Transverse colon (tissue), 4 donors: Measurements from ENCODE around the gene ZNF778.

Experiments used
- CTCF ChIP-seq, 5 experiments: fragments of 200-600 bp in 3 of 5; fragments of 450-650 bp in 2 of 5; sonication (generic) in 3 of 5; IDR thresholded peaks; 1 replicate in 2 of 5; 2 replicates in 3 of 5; pipeline ENCODE4 v1.5.1; 2016 to 2017; ENCODE audit warnings: antibody characterized with exemption in 5 of 5, inconsistent platforms in 3 of 5, mild to moderate bottlenecking in 2 of 5, moderate library complexity in 1 of 5
- EP300 ChIP-seq: sonication (generic); formaldehyde crosslinking; IDR thresholded peaks from one replicate; pipeline ENCODE4 v1.6.1; 2017; ENCODE audit warnings: antibody characterized with exemption, low read depth
- POLR2A ChIP-seq: fragments of 450-650 bp; IDR thresholded peaks from one replicate; pipeline ENCODE4 v1.6.1; 2016; ENCODE audit warnings: antibody characterized with exemption, mild to moderate bottlenecking, moderate library complexity
- POLR2AphosphoS5 ChIP-seq, 3 donors: sonication (generic); formaldehyde crosslinking; IDR thresholded peaks; one replicate each; pipeline ENCODE4 v1.6.1; 2016; ENCODE audit warnings: antibody characterized with exemption in 3 of 3

GRCh38 chr16:89281829-89282228 is 64.3 kb downstream of the ZNF778 start:
- no peak for TF ChIP-seq CTCF (IDR thresholded peaks at IDR 0.05)
- no peak for TF ChIP-seq POLR2A
- TF ChIP-seq EP300: no peak
- no peak for TF ChIP-seq POLR2AphosphoS5 (IDR thresholded peaks at IDR 0.05)
